Stimulated activated CD8-positive, alpha-beta memory T cell treated with anti-CD3 and anti-CD28 coated beads, Interleukin-7, amount 100 ng/mL, for 48 hours (primary cell): ENCODE results near the gene PFKFB3.
"Not testable (repeated sequence)": the region's sequence is repeated elsewhere in the genome, so short reads cannot be mapped to it uniquely, and the experiment has no call there.

Experiments used
- DNase-seq, 2 donors: peaks; one replicate each; pipeline ENCODE4 v3.0.0-alpha.2; 2020; ENCODE audit warnings: low read depth in 1 of 2; ENCODE audit errors: extremely low read depth in 1 of 2

Gene PFKFB3

DNA sequence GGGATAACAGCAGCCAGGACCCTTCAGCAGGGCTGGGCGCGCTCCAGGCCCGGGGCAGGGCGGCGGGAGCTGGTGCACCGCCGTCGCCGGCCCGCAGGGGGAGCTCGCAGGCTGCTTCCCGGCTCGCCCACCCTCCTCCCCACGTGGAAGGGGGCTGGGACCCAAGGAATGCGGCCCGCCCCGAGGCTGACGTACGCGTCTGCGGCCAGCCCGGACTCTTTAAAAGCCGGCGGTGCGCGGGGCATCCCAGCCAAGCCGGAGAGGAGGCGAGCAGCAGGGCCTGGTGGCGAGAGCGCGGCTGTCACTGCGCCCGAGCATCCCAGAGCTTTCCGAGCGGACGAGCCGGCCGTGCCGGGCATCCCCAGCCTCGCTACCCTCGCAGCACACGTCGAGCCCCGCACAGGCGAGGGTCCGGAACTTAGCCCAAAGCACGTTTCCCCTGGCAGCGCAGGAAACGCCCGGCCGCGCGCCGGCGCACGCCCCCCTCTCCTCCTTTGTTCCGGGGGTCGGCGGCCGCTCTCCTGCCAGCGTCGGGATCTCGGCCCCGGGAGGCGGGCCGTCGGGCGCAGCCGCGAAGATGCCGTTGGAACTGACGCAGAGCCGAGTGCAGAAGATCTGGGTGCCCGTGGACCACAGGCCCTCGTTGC lies at the start of gene PFKFB3:
Gene PFKFB3, plus strand, starts transcription at position 249 of the 647 bp plus-strand sequence. Its CDS starts 329 bp downstream, at position 578.
- peak; percentile 86 to 91 for DNase-seq

DNA sequence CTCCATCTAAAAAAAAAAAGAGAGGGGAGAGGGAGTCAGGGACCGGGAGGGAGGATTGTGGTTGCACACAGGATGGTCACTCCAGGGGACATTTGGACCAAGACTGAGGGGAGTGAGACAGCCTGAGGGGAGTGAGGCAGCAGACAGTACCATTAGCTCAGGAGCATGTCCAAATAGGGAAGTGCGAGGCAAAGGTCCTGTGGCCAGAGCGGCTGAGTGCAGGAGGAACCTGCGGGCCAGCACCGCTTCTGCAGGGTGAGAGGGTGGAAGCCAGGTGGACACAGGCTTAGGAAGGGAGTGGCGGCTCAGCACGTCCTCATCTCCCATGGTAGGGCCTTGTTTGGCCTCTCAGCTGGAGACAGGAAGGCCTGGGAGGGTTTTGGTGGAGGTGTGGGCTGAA lies 48.9 kb upstream of the PFKFB3 start:
- no peak for DNase-seq

DNA sequence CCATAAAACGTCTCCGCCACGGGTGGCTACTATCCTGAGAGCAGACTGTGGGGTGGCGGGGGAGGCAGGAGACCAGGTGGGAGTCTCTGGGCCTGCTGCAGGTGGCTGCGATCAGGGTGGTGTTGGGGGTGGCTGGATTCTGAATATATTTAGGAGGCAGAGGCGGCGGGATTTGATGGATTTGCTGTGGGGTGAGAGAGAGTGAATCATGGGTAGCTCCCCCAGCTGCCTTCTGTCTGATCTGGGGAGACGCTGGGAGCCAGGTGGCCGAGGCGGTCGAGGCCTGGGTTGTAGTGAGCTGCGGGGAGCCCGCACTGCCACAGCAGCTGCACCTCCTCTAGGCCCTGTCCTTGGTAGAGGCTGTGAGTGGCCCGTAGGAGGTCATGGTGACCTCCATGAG lies 48.2 kb upstream of the PFKFB3 start:
- no peak for DNase-seq

DNA sequence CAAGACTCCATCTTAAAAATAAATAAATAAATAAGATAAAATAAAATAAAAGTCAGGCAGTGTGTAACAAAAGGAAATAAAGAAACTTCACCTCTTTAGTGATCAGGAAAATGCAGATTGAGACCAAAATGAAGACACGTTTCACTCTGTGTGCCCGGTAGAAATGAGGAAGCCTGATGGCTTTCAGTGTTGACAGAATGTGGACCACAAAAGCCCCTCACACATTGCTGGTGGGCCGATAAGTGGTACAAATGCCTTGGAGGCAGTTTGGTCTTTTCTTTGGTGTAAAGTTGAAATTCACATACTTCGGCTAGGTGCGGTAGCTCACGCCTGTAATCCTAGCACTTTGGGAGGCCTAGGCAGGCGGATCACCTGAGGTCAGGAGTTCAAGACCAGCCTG lies 44.5 kb upstream of the PFKFB3 start:
- DNase-seq: no peak

GRCh38 chr10:6161921-6162320 lies 40.8 kb upstream of the PFKFB3 start:
- no peak for DNase-seq

DNA sequence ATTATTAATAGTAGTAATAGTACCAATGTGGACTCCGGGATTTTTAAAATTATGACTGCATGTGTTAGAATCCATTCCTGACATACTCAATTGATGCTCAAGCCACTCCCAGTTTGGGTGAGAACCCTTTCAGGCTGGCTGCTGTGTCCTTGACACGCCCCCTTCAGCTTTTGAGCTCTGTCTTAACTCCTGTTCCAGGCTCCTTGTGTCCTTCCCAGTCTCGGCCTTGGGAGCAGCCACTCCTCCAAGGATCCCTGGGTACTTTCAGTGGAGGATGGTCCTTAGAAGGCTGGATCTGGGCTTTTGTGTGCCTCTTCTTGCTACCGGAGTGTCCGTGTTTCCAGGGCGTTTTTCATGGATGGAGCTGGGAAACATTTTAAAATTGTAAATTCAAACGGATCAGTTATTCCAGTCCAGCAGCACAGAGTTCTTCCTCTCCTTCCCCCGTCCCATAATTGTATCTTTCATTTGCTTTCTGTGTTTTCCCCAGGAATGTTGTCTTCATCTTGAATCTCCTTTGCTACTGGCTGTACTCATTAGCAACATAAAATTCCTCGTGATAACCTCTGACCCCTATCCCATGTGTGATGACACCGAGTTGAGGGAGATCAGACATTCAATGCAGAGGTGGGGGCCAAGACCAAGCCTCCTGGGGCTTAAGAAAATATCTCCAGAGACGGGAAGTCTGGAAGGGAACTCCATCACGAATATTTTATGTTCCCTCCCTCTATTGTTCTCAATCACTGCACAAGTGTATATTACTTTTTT lies 40.0 kb upstream of the PFKFB3 start:
- DNase-seq: no peak

DNA sequence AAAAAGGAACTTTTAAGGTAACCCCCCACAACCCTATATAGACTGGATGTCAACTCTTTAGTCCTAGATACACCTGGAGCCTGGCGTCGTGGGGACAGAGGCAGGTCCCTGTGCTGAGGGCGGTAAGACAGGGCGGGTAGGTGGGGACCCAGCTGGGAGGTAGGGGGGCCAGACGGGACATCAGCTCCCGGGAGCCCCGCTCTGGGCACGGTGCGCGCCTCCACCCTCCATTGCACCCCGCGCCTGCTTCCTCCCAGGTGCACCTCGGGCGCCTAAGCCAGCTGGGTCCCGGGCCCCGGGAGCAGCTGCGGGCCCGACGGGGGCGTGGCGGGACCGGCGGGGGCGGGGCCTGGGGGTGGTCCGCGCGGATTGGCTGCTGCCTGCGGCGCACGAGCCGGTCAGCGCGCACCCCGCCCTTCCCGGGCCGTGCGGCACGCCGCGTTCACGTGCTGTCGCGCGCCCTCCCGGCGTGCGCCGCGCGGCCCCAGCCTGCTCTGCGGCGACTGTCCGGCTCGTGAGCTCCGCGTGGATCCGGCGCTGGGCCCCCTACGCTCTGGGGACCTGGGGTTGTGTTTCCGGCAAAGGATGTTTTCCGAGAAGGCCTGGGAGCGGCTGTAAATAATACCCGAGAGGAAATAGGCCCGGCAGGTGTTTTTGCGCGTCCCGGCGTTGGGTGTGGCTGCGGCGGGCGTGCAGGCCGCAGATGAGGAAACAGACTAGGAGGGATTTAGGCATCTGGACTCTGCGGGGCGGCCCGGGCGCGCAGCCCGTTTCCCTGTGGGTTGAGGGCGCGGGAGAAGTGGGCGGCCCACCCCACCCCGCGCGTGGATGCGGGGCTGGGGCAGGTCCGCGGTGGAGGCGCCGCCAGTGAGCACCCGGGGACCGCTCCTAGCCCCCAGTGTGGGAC lies 39.1 kb upstream of the PFKFB3 start:
- peak; percentile 80 to 94 for DNase-seq

GRCh38 chr10:6164271-6165095 lies 38.2 kb upstream of the PFKFB3 start:
- DNase-seq: no peak

GRCh38 chr10:6165221-6165725 lies 37.5 kb upstream of the PFKFB3 start:
- DNase-seq: no peak

- not testable (repeated sequence) for DNase-seq
Measured at GRCh38 chr10:6165933-6166332, 36.8 kb upstream of the PFKFB3 start.

DNA sequence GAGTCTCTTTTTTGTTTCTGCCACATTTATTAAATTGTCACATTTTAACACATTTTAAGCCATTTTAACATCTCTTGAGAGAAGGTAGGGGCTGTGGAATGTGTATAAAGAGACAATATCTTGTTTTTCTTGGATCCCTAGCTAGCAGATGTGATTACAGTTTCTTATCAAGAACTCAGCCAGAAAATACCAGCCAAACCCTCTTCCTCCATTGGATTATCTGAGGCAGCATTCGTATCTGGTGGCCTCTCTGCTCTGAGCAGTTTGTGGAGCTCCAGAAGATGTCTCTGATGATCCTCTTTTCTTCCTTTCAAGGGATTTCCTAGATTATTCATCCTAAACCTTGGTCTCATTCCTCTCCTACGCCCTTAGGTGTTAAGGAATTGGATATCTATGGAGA lies 35.3 kb upstream of the PFKFB3 start:
- DNase-seq: no peak

DNA sequence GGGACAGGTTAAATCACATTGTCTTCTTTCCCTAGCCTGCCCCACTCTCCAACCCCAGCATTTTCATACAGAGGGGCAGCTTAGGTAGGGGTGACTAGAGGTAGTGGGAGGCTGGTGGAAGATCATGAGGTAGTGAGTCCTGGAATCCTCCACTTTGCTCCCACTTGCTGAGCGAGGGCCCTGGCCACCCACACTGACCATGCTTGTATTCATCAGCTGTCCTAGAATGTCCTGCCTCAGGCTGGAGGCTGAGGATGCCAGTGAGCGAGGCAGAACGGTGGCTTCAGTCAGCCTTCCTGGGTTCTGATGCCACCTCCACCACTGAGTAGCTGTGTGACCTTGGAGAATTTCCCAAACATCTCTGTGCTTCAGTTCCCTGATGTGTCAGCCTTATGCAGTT lies 34.6 kb upstream of the PFKFB3 start:
- no peak for DNase-seq

DNA sequence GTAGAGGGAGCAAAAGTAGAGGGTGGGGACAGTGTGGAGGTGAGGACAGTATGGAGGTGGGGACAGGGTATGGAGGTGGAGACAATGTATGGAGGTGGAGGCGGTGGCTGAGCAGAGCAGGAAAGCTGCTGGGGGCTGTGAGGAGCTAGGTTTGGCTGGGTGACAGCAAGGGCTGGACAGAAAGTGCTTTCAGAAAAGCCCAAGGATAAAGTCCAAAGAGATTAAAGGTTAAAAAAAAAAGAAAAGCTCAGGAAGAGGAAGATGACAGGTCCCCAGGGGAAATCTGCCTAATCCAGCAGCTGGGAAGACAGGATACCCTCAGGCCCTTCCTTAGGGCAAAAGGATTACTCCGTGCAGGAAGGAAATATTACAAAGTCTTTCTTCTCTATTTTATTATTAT lies 32.1 kb upstream of the PFKFB3 start:
- DNase-seq: no peak

DNA sequence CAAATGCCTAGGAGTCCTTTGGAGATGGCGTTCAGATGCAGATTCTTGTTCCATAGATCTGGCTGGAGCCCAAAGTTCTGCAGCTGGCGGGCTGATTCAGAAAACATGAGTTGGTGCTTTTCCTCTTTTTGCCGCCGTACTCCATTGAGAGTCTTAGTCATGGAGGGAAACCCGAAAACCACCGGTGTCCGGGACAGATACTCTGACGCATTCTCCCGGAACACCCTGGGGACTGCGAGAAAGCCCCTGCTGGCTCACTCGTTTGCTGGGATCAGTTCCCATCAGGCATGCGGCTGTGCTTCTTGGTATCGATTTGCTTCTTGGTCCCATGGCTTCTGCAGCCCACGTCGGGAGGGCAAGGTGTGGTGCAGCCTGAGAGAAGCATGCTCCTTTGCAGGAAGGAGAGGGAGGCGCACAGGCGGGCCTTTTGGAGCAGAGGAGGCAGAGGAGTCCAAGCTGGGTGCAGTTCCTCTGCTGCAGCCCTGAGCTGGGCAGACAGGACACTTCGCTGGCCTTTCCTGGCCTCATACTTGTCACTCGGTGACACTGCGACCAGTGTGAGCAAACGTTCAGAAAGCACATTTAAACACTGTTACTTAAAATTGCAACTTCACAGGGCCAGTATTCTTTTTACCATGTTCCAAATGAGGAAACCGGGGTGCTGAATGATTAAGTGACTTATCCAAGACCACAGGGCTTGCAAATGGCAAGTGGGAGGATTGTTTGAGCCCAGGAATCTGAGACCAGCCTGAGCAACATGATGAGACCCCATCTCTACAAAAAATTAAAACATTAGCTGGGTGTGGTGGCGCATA lies 30.6 kb upstream of the PFKFB3 start:
- no peak for DNase-seq

GRCh38 chr10:6173203-6173602 lies 29.5 kb upstream of the PFKFB3 start:
- peak in 1 of 2 donors; percentile 28 for DNase-seq

GRCh38 chr10:6174201-6174874 lies 28.4 kb upstream of the PFKFB3 start:
- DNase-seq: no peak

- no peak for DNase-seq
Measured at GRCh38 chr10:6175329-6176055, 27.2 kb upstream of the PFKFB3 start.

GRCh38 chr10:6176691-6177231 lies 26.0 kb upstream of the PFKFB3 start:
- no peak for DNase-seq
